HEK293T (cell line): ENCODE data around the gene SHANK3.

Experiments
- CTCF ChIA-PET: fragments of 350-600 bp; formaldehyde crosslinking; extraction: SDS; loops from one replicate; lab custom pipeline; 2021; ENCODE audit warnings: antibody characterized with exemption, inconsistent platforms; lab: Yijun Ruan, JAX
- POLR2A ChIA-PET: fragments of 350-600 bp; formaldehyde crosslinking; extraction: SDS; loops from one replicate; lab custom pipeline; 2020; ENCODE audit warnings: antibody characterized with exemption, inconsistent platforms; lab: Yijun Ruan, JAX
- DNase-seq: peaks from one replicate; pipeline ENCODE4 v3.0.0; 2012; ENCODE audit warnings: mixed read lengths; ENCODE audit errors: extremely low spot score
- ARNT ChIP-seq: fragments of 450-650 bp; IDR thresholded peaks from 2 replicates; pipeline ENCODE4 v1.6.1; 2017; ENCODE audit warnings: mild to moderate bottlenecking
- BHLHE40 ChIP-seq: fragments of 450-650 bp; IDR thresholded peaks from 2 replicates; pipeline ENCODE4 v1.6.1; 2016; ENCODE audit warnings: mild to moderate bottlenecking, moderate library complexity, borderline replicate concordance
- CTBP1 ChIP-seq: fragments of 450-650 bp; IDR thresholded peaks from 2 replicates; pipeline ENCODE4 v1.6.1; 2016; ENCODE audit warnings: borderline replicate concordance
- ELF4 ChIP-seq: fragments of 450-650 bp; IDR thresholded peaks from 2 replicates; pipeline ENCODE4 v1.6.1; 2017; ENCODE audit warnings: antibody characterized with exemption
- FOXA1 ChIP-seq: fragments of 450-650 bp; IDR thresholded peaks from 2 replicates; pipeline ENCODE4 v1.6.1; 2016; ENCODE audit warnings: mild to moderate bottlenecking
- FOXK2 ChIP-seq: fragments of 450-650 bp; IDR thresholded peaks from 2 replicates; pipeline ENCODE4 v1.6.1; 2016; ENCODE audit warnings: mild to moderate bottlenecking
- FOXM1 ChIP-seq: fragments of 450-650 bp; IDR thresholded peaks from 2 replicates; pipeline ENCODE4 v1.6.1; 2017; ENCODE audit warnings: mild to moderate bottlenecking, borderline replicate concordance
- HDGF ChIP-seq: fragments of 450-650 bp; IDR thresholded peaks from 2 replicates; pipeline ENCODE4 v1.6.1; 2017; ENCODE audit warnings: antibody characterized with exemption, borderline replicate concordance
- L3MBTL2 ChIP-seq: fragments of 450-650 bp; conservative IDR thresholded peaks from 2 replicates; pipeline ENCODE4 v1.6.1; 2016; ENCODE audit warnings: mild to moderate bottlenecking
- LEF1 ChIP-seq: fragments of 450-650 bp; IDR thresholded peaks from 2 replicates; pipeline ENCODE4 v1.6.1; 2017; ENCODE audit warnings: mild to moderate bottlenecking, borderline replicate concordance
- NFRKB ChIP-seq: fragments of 450-650 bp; IDR thresholded peaks from 2 replicates; pipeline ENCODE4 v1.6.1; 2016; ENCODE audit warnings: mild to moderate bottlenecking, moderate library complexity
- SP1 ChIP-seq: fragments of 450-650 bp; IDR thresholded peaks from 2 replicates; pipeline ENCODE4 v1.6.1; 2017
- SUZ12 ChIP-seq: fragments of 450-650 bp; IDR thresholded peaks from 2 replicates; pipeline ENCODE4 v1.6.1; 2016; ENCODE audit warnings: mild to moderate bottlenecking
- TARDBP ChIP-seq: fragments of 450-650 bp; IDR thresholded peaks from 2 replicates; pipeline ENCODE4 v1.6.1; 2016
- ZNF384 ChIP-seq: fragments of 450-650 bp; IDR thresholded peaks from 2 replicates; pipeline ENCODE4 v1.6.1; 2016
- TF ChIP-seq, protein P1 (sequence below): fragments of 450-650 bp; IDR thresholded peaks from 2 replicates; pipeline ENCODE4 v1.6.1; 2016

The SHANK3 gene

DNA sequence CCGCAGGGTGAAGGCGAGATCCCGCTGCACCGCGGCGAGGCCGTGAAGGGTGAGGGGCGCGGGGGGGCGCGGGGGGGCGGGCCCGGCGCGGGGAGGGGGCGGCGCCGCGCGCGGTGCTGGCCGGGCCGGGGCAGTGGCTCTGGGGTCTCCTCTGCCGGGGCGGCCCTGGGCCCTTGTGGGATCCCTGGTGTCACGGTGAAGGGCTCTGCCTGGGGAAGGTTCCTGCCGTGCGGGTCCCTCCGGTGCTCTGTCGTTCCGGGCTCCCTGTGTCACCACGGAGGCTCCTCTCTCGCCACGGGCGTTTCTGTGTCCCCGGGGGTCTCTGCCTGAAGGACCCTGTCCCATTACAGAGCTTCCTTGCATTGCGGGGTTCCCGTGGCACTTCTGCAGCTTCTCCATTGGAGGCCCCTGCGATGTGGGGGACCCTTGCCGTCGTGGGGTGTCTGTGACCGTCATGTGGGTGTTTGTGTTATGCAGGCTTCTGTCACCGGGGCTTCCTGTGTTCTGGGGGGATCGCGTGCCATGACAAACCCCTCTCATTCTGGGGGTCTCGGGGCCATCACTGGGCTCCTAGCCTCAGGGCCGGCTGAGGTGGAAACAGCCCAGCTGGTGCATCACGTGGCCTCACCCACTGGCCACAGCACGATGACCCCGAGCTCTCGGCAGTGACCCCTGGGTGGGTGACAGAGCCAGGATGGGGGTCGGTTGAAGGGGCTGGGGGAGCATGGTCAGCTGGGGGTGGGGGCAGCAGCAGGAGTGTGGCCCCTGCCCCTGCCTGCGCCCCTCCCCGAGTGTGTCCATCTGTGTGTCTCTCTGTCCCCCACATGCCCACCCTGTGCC is 25.3 kb downstream of the SHANK3 start:
- POLR2A ChIA-PET, result interaction anchor here (1.0 kb wide), 1 partner anchor 172 kb away, joined by 3 read pairs; the partner anchor contains the start of gene SCO2
- CTCF ChIA-PET, result no interaction called here
- DNase-seq, result peak; percentile 31
- TF ChIP-seq NFRKB, result no peak
- TF ChIP-seq ELF4, result no peak
- TF ChIP-seq ZNF384, result no peak
- no peak for TF ChIP-seq FOXA1
- no peak for TF ChIP-seq ARNT
- no peak for TF ChIP-seq TARDBP
- TF ChIP-seq, protein P1, sequence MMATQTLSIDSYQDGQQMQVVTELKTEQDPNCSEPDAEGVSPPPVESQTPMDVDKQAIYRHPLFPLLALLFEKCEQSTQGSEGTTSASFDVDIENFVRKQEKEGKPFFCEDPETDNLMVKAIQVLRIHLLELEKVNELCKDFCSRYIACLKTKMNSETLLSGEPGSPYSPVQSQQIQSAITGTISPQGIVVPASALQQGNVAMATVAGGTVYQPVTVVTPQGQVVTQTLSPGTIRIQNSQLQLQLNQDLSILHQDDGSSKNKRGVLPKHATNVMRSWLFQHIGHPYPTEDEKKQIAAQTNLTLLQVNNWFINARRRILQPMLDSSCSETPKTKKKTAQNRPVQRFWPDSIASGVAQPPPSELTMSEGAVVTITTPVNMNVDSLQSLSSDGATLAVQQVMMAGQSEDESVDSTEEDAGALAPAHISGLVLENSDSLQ, result no peak
- no peak for TF ChIP-seq LEF1
- no peak for TF ChIP-seq FOXM1
- no peak for TF ChIP-seq HDGF
- no peak for TF ChIP-seq CTBP1
- TF ChIP-seq L3MBTL2, result no peak
- no peak for TF ChIP-seq FOXK2
- TF ChIP-seq SP1, result no peak
- TF ChIP-seq BHLHE40, result no peak
- TF ChIP-seq SUZ12, result no peak

DNA sequence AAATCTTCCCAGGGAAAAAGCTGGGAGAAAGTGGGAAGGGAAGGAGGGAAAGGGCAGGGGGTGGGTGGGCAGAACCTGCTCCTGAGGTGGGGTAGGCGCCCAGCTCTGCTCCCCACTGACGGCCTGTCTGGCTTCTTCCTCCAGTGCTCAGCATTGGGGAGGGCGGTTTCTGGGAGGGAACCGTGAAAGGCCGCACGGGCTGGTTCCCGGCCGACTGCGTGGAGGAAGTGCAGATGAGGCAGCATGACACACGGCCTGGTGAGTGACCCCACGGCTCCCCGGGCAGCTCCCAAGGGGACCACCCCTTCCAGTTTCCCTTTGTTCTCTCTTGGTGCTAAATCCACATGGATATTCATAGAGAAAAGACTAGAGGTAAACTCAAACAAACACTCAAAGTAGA is 25.9 kb downstream of the SHANK3 start:
- ChIA-PET POLR2A (no interaction called here), CTCF (no interaction called here)
- DNase-seq, result no peak
- TF ChIP-seq ARNT (no peak), FOXM1 (no peak), SP1 (no peak), NFRKB (no peak), TARDBP (no peak), FOXA1 (no peak), BHLHE40 (no peak), SUZ12 (no peak), HDGF (no peak), CTBP1 (no peak)
- TF ChIP-seq, protein P1, result no peak

DNA sequence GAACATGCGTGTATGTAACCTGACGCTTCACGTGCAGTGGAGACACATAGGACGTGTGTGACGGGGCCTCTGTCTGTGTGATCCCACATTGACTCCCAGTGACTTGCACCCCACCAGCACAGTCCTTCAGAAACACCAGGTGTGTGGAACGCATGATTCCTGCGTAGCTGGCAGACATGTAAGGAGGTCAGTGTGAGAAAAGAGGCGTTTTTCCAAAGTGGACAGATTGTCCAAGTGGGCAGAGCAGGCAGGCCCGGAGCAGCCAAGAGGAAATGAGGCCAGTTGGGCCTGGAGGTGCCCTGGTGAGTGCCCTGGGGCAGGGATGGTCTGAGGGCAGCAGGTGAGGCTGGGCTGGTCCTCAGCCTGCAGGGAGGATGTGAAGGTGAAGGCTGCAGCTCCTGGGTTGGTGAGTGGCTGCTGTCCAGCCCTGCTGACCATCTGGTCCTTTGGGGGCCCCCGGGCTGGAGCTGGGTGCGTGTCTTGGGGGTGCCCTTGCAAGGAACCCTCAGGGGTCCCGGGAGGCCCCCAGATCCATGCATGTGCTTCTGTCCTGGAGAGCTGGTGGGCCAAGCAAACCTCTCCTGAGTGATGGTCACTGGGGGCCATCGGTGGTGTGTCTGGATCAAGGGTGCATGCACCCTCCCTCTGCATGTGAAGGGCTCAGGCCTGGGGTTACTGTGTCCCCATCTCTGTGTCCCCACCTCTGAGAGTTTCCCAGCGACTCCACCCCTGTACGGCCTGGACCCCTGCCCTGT is 26.6 kb downstream of the SHANK3 start:
- ChIA-PET POLR2A (interaction anchor here (1.0 to 1.2 kb wide), 2 partner anchors 78 to 173 kb away, joined by 5 to 6 read pairs; partner anchors contain the start of gene SCO2), CTCF (interaction anchor here (0.7 to 1.4 kb wide), 2 partner anchors 79 to 124 kb away, joined by 4 to 6 read pairs; no protein-coding TSS in a partner anchor)
- TF ChIP-seq NFRKB (no peak), TARDBP (no peak), CTBP1 (no peak), LEF1 (no peak), ELF4 (no peak), SUZ12 (no peak), FOXK2 (no peak), BHLHE40 (no peak), FOXA1 (no peak), HDGF (no peak)
- DNase-seq, result no peak

DNA sequence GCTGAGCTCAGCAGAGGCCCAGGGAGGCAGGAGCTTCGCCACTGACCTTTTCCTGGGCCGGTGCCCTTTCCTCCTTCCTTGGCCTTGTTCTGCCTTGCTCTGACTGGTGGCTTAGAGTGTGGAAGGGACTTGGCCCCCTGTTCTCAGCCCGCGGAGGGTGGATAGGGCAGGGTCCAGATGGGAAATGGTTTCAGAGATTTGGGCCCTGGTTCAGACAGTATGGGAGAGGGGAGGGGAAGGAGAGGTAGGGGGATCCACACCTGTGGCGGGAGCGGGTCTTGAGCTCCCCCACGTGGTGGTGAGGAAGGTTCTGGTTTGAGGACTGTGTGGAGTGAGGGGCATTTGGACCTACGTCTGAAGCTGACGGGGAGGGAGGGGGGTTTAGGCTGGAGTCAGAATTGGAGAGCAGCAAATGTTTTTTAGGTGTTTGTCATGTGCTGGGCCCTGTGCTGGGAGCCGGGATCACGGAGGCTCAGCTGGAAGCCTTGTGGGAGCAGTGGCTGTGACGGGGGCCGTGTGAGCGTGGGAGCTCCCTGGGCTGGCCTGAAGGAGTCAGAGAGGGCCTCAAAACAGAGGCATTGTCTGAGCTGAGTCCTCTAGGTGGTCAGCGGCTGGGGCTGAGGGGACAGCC is 27.2 kb downstream of the SHANK3 start:
- POLR2A ChIA-PET, result interaction anchor here (1.0 to 1.2 kb wide), 2 partner anchors 79 to 174 kb away, joined by 5 to 6 read pairs; partner anchors contain the start of gene SCO2
- TF ChIP-seq HDGF, result no peak
- DNase-seq, result no peak
- CTCF ChIA-PET, result interaction anchor here (0.7 to 1.4 kb wide), 3 partner anchors 56 to 125 kb away, joined by 3 to 6 read pairs (median 4); no protein-coding TSS in a partner anchor

DNA sequence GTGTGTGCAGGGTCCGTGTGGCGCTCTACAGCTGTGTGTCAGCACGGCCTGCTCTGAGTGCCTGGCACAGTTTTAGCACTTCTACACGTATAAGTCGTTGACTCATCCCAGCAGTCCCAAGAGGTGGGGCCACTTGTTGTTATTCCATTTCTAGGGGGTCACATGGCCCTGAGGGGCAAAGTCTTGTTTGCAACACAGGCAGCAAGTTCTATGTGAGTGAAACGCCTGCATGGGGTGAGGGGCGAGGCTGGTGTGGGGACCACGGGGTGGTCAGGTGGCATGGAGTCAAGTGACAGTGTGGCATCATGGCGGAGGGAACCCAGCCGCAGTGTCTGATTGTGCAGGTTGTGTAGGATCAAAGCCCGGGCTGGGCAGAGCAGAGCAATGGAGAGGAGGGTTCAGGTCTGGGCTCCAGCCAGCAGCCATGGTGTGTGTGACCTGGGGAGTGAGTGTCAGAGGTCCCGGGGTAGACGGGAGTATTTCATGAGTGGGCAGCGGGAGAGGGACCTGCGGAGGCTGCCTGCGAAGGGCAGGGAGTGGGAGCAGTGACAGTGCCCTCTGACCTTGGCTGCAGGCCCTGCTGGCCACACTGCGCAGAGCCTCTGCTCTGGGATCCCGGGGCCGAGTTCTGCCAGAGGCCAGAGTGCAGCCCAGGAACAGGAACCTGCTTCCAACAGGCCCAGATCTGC is 27.9 kb downstream of the SHANK3 start:
- no peak for DNase-seq
- no peak for TF ChIP-seq ARNT
- no peak for TF ChIP-seq BHLHE40
- no peak for TF ChIP-seq ZNF384
- no peak for TF ChIP-seq NFRKB
- no peak for TF ChIP-seq HDGF
- TF ChIP-seq FOXM1, result no peak
- TF ChIP-seq CTBP1, result no peak
- no peak for TF ChIP-seq ELF4
- no peak for TF ChIP-seq FOXA1
- no peak for TF ChIP-seq SUZ12
- TF ChIP-seq L3MBTL2, result no peak
- TF ChIP-seq, protein P1, result no peak
- TF ChIP-seq SP1, result no peak
- CTCF ChIA-PET, result interaction anchor here (0.7 to 1.4 kb wide), 2 partner anchors 55 to 80 kb away, joined by 3 to 6 read pairs; no protein-coding TSS in a partner anchor
- POLR2A ChIA-PET, result interaction anchor here (1.0 to 1.2 kb wide), 2 partner anchors 79 to 175 kb away, joined by 5 to 6 read pairs; partner anchors contain the start of gene SCO2
